H1 (cell line): ENCODE data around the gene POU4F2. TPM values are rescaled to one million over a fixed set of nuclear protein-coding genes. Genes with fewer than 3 reads are reported as not detected.
A peak's percentile ranks its signal among the peaks of the same experiment; 100 is the strongest.

Experiments
- CTCF ChIA-PET: fragments of 300-600 bp; sonication (Branson Sonifier 250); formaldehyde crosslinking; loops from one replicate; lab custom pipeline; 2021; ENCODE audit not compliant: partially characterized antibody; lab: Charles Lee
- POLR2A ChIA-PET: fragments of 300-600 bp; sonication (Branson Sonifier 250); formaldehyde crosslinking; loops from one replicate; lab custom pipeline; 2021; ENCODE audit warnings: inconsistent platforms; ENCODE audit not compliant: partially characterized antibody; lab: Charles Lee
- DNase-seq, 2 experiments: peaks; one replicate each; pipeline versions ENCODE4 v3.0.0 to v3.0.0-alpha.2; 2010 to 2022; ENCODE audit warnings: low spot score in 2 of 2, low read depth in 1 of 2, mixed read lengths in 1 of 2
- FAIRE-seq: peaks from 2 replicates; lab custom pipeline; 2011; peaks lifted over from hg19 to GRCh38; lab: Jason Lieb, UNC
- H2AFZ ChIP-seq: 2 replicates; pipeline ENCODE4 v1.8.1; 2012; ENCODE audit warnings: low read length, inconsistent platforms
- H2AK5ac ChIP-seq: 2 replicates; pipeline ENCODE4 v1.6.1; 2013; ENCODE audit warnings: low read depth, low read length
- H2BK120ac ChIP-seq: replicated peaks from 2 replicates; pipeline ENCODE3; 2013; ENCODE audit warnings: low read depth, low read length, inconsistent platforms
- H2BK12ac ChIP-seq: 2 replicates; pipeline ENCODE4 v1.6.1; 2013; ENCODE audit warnings: low read depth, low read length
- H2BK15ac ChIP-seq: 2 replicates; pipeline ENCODE4 v1.6.1; 2013; ENCODE audit warnings: low read length
- H2BK20ac ChIP-seq: 2 replicates; pipeline ENCODE4 v1.6.1; 2013; ENCODE audit warnings: low read length
- H2BK5ac ChIP-seq: 2 replicates; pipeline ENCODE4 v1.6.1; 2013; ENCODE audit warnings: low read depth, low read length
- H3K14ac ChIP-seq: 2 replicates; pipeline ENCODE4 v1.6.1; 2013; ENCODE audit warnings: inconsistent platforms; ENCODE audit not compliant: insufficient read length
- H3K18ac ChIP-seq: 2 replicates; pipeline ENCODE4 v1.6.1; 2013; ENCODE audit warnings: low read length; ENCODE audit errors: extremely low read depth
- H3K23ac ChIP-seq: 2 replicates; pipeline ENCODE4 v1.6.1; 2013; ENCODE audit warnings: inconsistent platforms; ENCODE audit not compliant: insufficient read length
- H3K23me2 ChIP-seq: 2 replicates; pipeline ENCODE4 v1.6.1; 2013; ENCODE audit warnings: low read depth, low read length
- H3K27ac ChIP-seq: 2 replicates; pipeline ENCODE4 v1.6.1; 2011; ENCODE audit warnings: low read depth, low read length, inconsistent platforms
- H3K27me3 ChIP-seq, 4 experiments: replicated peaks in 1 of 4; 1 replicate in 1 of 4; 2 replicates in 3 of 4; pipeline versions ENCODE4 v1.6.1 to v1.8.1; 2011 to 2013; ENCODE audit warnings: low read length in 3 of 4, mild to moderate bottlenecking in 3 of 4, inconsistent platforms in 2 of 4, mixed read lengths in 2 of 4, moderate library complexity in 1 of 4; ENCODE audit not compliant: control insufficient read depth in 3 of 4, insufficient read depth in 3 of 4; ENCODE audit errors: extremely low read depth in 1 of 4
- H3K36me3 ChIP-seq, 4 experiments: 2 replicates each; pipeline versions ENCODE4 v1.6.1 to v1.8.1; 2011 to 2013; ENCODE audit warnings: mild to moderate bottlenecking in 4 of 4, low read length in 3 of 4, moderate library complexity in 2 of 4, control low read depth in 1 of 4, inconsistent platforms in 1 of 4; ENCODE audit not compliant: insufficient read depth in 4 of 4, control insufficient read depth in 2 of 4
- H3K4ac ChIP-seq: replicated peaks from 2 replicates; pipeline ENCODE3; 2013; ENCODE audit warnings: low read length, low read depth, mixed read lengths, inconsistent platforms; ENCODE audit not compliant: insufficient read length
- H3K4me1 ChIP-seq, 4 experiments: replicated peaks in 1 of 4; 1 replicate in 1 of 4; 2 replicates in 3 of 4; pipeline versions ENCODE4 v1.6.1 to v1.8.1; 2011 to 2013; ENCODE audit warnings: low read length in 3 of 4, inconsistent platforms in 2 of 4, mixed read lengths in 1 of 4; ENCODE audit not compliant: insufficient read depth in 4 of 4, control insufficient read depth in 3 of 4
- H3K4me2 ChIP-seq, 2 experiments: 2 replicates each; pipeline versions ENCODE4 v1.6.1 to v1.8.1; 2011 to 2013; ENCODE audit warnings: low read depth in 2 of 2, low read length in 2 of 2, control low read depth in 1 of 2, inconsistent platforms in 1 of 2, mild to moderate bottlenecking in 1 of 2; ENCODE audit not compliant: insufficient read depth in 1 of 2
- H3K4me3 ChIP-seq, 4 experiments: fragments of 200-600, 300-600 bp in 1 of 4; sonication (generic), shearing (Covaris generic), sonication (Bioruptor Twin) in 1 of 4; 2 replicates each; pipeline versions ENCODE4 v1.5.1 to v1.8.1; 2011 to 2016; ENCODE audit warnings: low read length in 4 of 4, low read depth in 3 of 4, control low read depth in 2 of 4, inconsistent platforms in 2 of 4, mild to moderate bottlenecking in 2 of 4, mixed read lengths in 1 of 4, moderate library complexity in 1 of 4; ENCODE audit not compliant: insufficient read depth in 2 of 4; ENCODE audit errors: extremely low read depth in 1 of 4
- H3K56ac ChIP-seq: replicated peaks from 2 replicates; pipeline ENCODE3; 2013; ENCODE audit warnings: low read depth, mild to moderate bottlenecking, mixed read lengths, low read length, inconsistent platforms; ENCODE audit not compliant: insufficient read length
- H3K79me1 ChIP-seq: 2 replicates; pipeline ENCODE4 v1.6.1; 2013; ENCODE audit warnings: low read depth, low read length, control low read depth
- H3K79me2 ChIP-seq, 2 experiments: 2 replicates each; pipeline versions ENCODE4 v1.6.1 to v1.8.1; 2012 to 2013; ENCODE audit warnings: low read length in 2 of 2, mild to moderate bottlenecking in 2 of 2, inconsistent platforms in 1 of 2; ENCODE audit not compliant: insufficient read depth in 2 of 2, control insufficient read depth in 1 of 2
- H3K9ac ChIP-seq, 4 experiments: replicated peaks in 1 of 4; 1 replicate in 1 of 4; 2 replicates in 3 of 4; pipeline versions ENCODE4 v1.6.1 to v1.8.1; 2011 to 2013; ENCODE audit warnings: low read depth in 3 of 4, low read length in 3 of 4, control low read depth in 2 of 4, mild to moderate bottlenecking in 2 of 4, moderate library complexity in 2 of 4, inconsistent platforms in 1 of 4; ENCODE audit errors: extremely low read depth in 1 of 4
- H3K9me3 ChIP-seq, 2 experiments: 2 replicates each; pipeline versions ENCODE4 v1.6.1 to v1.8.1; 2012 to 2013; ENCODE audit warnings: mild to moderate bottlenecking in 2 of 2, moderate library complexity in 2 of 2, control low read depth in 1 of 2, inconsistent platforms in 1 of 2, low read depth in 1 of 2, low read length in 1 of 2, mixed read lengths in 1 of 2; ENCODE audit not compliant: insufficient read depth in 2 of 2
- H4K20me1 ChIP-seq, 2 experiments: replicated peaks in 1 of 2; 2 replicates each; pipeline versions ENCODE3 to v1.8.1; 2011 to 2013; ENCODE audit warnings: inconsistent platforms in 2 of 2, low read length in 2 of 2, mild to moderate bottlenecking in 1 of 2; ENCODE audit not compliant: insufficient read depth in 2 of 2, control insufficient read depth in 1 of 2
- H4K5ac ChIP-seq: 2 replicates; pipeline ENCODE4 v1.6.1; 2013; ENCODE audit warnings: low read length, low read depth, mixed read lengths, inconsistent platforms; ENCODE audit not compliant: insufficient read length
- H4K8ac ChIP-seq: 2 replicates; pipeline ENCODE4 v1.8.0; 2013; ENCODE audit warnings: mild to moderate bottlenecking, moderate library complexity, low read length, inconsistent platforms; ENCODE audit not compliant: insufficient read depth; ENCODE audit errors: extremely low read depth
- H4K91ac ChIP-seq: replicated peaks from 2 replicates; pipeline ENCODE3; 2013; ENCODE audit warnings: low read length, mixed read lengths, inconsistent platforms; ENCODE audit not compliant: insufficient read length
- EZH2 ChIP-seq: fragments of 200-600 bp; sonication (generic); IDR thresholded peaks from 2 replicates; pipeline ENCODE4 v1.7.1; 2012; ENCODE audit warnings: low read depth, mild to moderate bottlenecking, moderate library complexity, low read length, inconsistent platforms; ENCODE audit not compliant: severe bottlenecking
- NRF1 ChIP-seq: IDR thresholded peaks from 2 replicates; pipeline ENCODE4 v1.6.1; 2011; ENCODE audit warnings: mild to moderate bottlenecking, low read depth, low read length, improper control_type of control experiment
- PHF8 ChIP-seq: fragments of 200-600 bp; sonication (generic); conservative IDR thresholded peaks from 2 replicates; pipeline ENCODE4 v1.7.1; 2012; ENCODE audit warnings: low read depth, mild to moderate bottlenecking, inconsistent platforms, low read length, moderate library complexity
- RBBP5 ChIP-seq: IDR thresholded peaks from 2 replicates; pipeline ENCODE4 v1.7.1; 2012; ENCODE audit warnings: low read depth, mild to moderate bottlenecking, inconsistent platforms, low read length, moderate library complexity, borderline replicate concordance
- RFX5 ChIP-seq: IDR thresholded peaks from 2 replicates; pipeline ENCODE4 v1.6.1; 2011; ENCODE audit warnings: low read depth, low read length, improper control_type of control experiment, borderline replicate concordance
- SP2 ChIP-seq: IDR thresholded peaks from 2 replicates; pipeline ENCODE4 v1.6.1; 2012; ENCODE audit warnings: mild to moderate bottlenecking, low read length, inconsistent platforms
- SUZ12 ChIP-seq: fragments of 200-600 bp; sonication (generic); IDR thresholded peaks from 2 replicates; pipeline ENCODE4 v1.6.1; 2012; ENCODE audit warnings: mild to moderate bottlenecking, inconsistent platforms, low read length, moderate library complexity, mixed read lengths
- WGBS, 2 experiments: shearing (Covaris generic) in 1 of 2; methylation state at CpG; one replicate each; pipeline versions ENCODE4 v1.1.6 to v1.1.7; 2013 to 2015; ENCODE audit warnings: low lambda C conversion rate in 2 of 2, mixed read lengths in 2 of 2, inconsistent platforms in 1 of 2, low coverage in 1 of 2, missing lambda C conversion rate in 1 of 2; ENCODE audit not compliant: insufficient replicate concordance in 2 of 2, insufficient coverage in 1 of 2, insufficient read length in 1 of 2; ENCODE audit errors: extremely low coverage in 1 of 2, missing lambda C conversion rate in 1 of 2; 5-methylcytosine and 5-hydroxymethylcytosine counted together
- polyA plus RNA-seq, 7 experiments: library from polyadenylated mRNA; depleted of rRNA in 3 of 7; stranded (reverse) in 5 of 7; unstranded in 2 of 7; fragments of >200 nt in 5 of 7; fragments of 200-250 nt in 2 of 7; gene quantifications; 1 replicate in 5 of 7; 2 replicates in 1 of 7; 4 replicates in 1 of 7; pipeline versions ENCODE4 v1.2.1 to v1.2.3, GENCODE V29; 2011 to 2013; ENCODE audit warnings: missing spikeins in 2 of 7, mixed read lengths in 2 of 7
- total RNA-seq: library from RNA; stranded (reverse); fragmentation: NEBNext Ultra II Directional; extraction: Animal tissue kit (Norgen Biotek cat#: 25700); gene quantifications from 2 replicates; pipeline ENCODE4 v1.2.1, GENCODE V29; 2021

The POU4F2 gene
- total and polyA plus RNA-seq, 2 of the 8 experiments (the other 6 are each of a cell fraction or from before 2014, with no cell fraction given), result not detected

DNA sequence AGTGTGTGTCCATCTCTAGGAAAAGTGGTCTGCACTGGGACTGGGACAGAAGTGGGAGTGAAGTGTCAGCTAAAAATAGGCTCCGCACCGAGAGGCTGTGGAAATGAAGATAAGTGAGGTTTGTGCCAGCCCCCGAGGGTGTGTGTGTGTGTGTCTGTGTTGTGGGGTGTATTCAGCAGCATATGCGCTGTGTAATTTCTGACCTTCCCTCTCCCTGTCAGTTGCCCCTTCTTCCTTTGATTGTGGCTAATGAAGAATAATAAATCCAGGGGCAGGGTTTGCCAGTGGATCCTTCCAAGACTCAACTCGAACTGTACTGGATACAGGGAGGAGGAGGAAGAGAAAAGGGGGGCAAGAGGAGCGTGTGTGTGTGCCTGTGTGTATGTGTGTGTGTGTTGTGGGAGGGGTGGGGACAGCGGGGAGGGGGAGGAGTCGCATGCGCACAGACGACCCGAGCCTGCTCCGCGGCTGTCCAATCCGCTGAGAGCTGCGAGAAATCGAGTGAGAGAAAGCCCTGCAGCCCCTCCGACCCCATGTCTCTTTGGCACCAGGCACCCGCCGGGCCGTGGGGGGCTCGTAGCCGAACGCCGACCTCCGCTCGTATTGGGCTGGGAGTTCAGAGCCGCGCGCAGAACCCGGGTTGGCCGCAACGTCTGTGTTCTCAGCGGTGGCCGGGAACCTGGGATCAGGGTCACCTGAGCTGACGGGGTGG lies 916 bp upstream of the POU4F2 start:
- H2AFZ ChIP-seq, result no peak overlapping the region; the same call in 1 of the 2 replicates

More for the DNA sequence above, 916 bp upstream of the POU4F2 start:
- Histone ChIP-seq H3K79me1 (no peaks in the 10 kb centered on the region; the same call in 1 of the 2 replicates), H4K91ac (no peak overlapping the region), H2BK5ac (no peak overlapping the region), H3K4me3 (peak overlapping the region; percentile 51 to 73 (median 52)), H2BK120ac (no peak overlapping the region), H4K8ac (no peak overlapping the region), H3K23ac (no peak overlapping the region), H3K79me2 (no peaks in the 10 kb centered on the region), H3K27me3 (peaks cover 84 to 100% (median 94%) of the 10 kb centered on the region in 4 experiments), H3K36me3 (peaks cover 0 to 3% (median 0%) of the 10 kb centered on the region in 4 experiments; a peak in 1 of 8 replicates), H3K23me2 (peaks cover 22% of the 10 kb centered on the region; the same call in 1 of the 2 replicates), H3K4me1 (peaks cover 6 to 21% (median 10%) of the 10 kb centered on the region in 4 experiments), H2BK12ac (no peak overlapping the region), H2BK15ac (no peak overlapping the region), H3K9ac (no peak overlapping the region), H3K27ac (no peak overlapping the region), H3K56ac (no peak overlapping the region), H4K5ac (no peak overlapping the region), H3K4me2 (peak overlapping the region; percentile 65 to 89), H2BK20ac (no peak overlapping the region), H3K14ac (no peak overlapping the region), H3K9me3 (no peaks in the 10 kb centered on the region), H4K20me1 (peaks cover 15 to 18% of the 10 kb centered on the region in 2 experiments), H2AK5ac (no peak overlapping the region), H3K4ac (no peak overlapping the region), H3K18ac (no peak overlapping the region)
- 12% methylated on average over 22 of the region's 35 CpGs; no CpG with 5 or more reads in 1 of the 2 experiments for WGBS, 2 experiments
- no peak for DNase-seq
- ChIA-PET POLR2A (interaction anchor here (1.8 to 3.4 kb wide), 2 partner anchors 10 to 14 kb away, joined by 3 to 9 read pairs; no protein-coding TSS in a partner anchor), CTCF (interaction anchor here (0.5 to 1.1 kb wide), 2 partner anchors 9 to 21 kb away, joined by 3 to 4 read pairs; no protein-coding TSS in a partner anchor)
- FAIRE-seq, result no peak
- TF ChIP-seq EZH2, result peak; percentile 74
- no peak for TF ChIP-seq RFX5
- TF ChIP-seq NRF1, result 0 out of 2 replicates have a peak, but pooled peaks have one; percentile 1
- 0 out of 2 replicates have a peak, but pooled peaks have one; percentile 1 for TF ChIP-seq PHF8
- peak; percentile 55 for TF ChIP-seq SUZ12
- no peak for TF ChIP-seq SP2
- no peak for TF ChIP-seq RBBP5
